Ascending aorta (tissue), 2 donors: ENCODE results near the gene ISM1. TPM values are rescaled to one million over a fixed set of nuclear protein-coding genes. Genes with fewer than 3 reads are reported as not detected.

Experiments used
- DNase-seq, 2 donors: peaks; one replicate each; pipeline ENCODE4 v3.0.0-alpha.2; 2019; ENCODE audit warnings: low spot score in 2 of 2
- H3K27ac ChIP-seq, 2 donors: fragments of 200-600 bp; sonication (generic); one replicate each; pipeline ENCODE4 v1.5.1; 2016 to 2017; ENCODE audit warnings: mild to moderate bottlenecking in 1 of 2
- H3K27me3 ChIP-seq: fragments of 200-600 bp; sonication (generic); one replicate; pipeline ENCODE4 v1.5.1; 2017
- H3K36me3 ChIP-seq, 2 donors: fragments of 200-600 bp; sonication (generic); one replicate each; pipeline ENCODE4 v1.5.1; 2016
- H3K4me1 ChIP-seq, 2 donors: fragments of 200-600 bp; sonication (generic); one replicate each; pipeline ENCODE4 v1.5.1; 2016 to 2017; ENCODE audit warnings: mild to moderate bottlenecking in 1 of 2
- H3K4me3 ChIP-seq, 2 donors: fragments of 200-600 bp; sonication (generic); one replicate each; pipeline ENCODE4 v1.5.1; 2016 to 2017; ENCODE audit warnings: mild to moderate bottlenecking in 1 of 2
- H3K9me3 ChIP-seq, 2 donors: fragments of 200-600 bp; sonication (generic); one replicate each; pipeline ENCODE4 v1.5.1; 2016
- CTCF ChIP-seq, 3 experiments: fragments of 200-600 bp in 2 of 3; fragments of 450-650 bp in 1 of 3; sonication (generic) in 2 of 3; IDR thresholded peaks; one replicate each; pipeline ENCODE4 v1.5.1; 2016 to 2019; ENCODE audit warnings: antibody characterized with exemption in 3 of 3, mild to moderate bottlenecking in 1 of 3, moderate library complexity in 1 of 3
- intact Hi-C: fragments of 100-400 bp; cut with DNase I; formaldehyde crosslinking; loops from one replicate; pipeline ENCODE4 v1.15.1; 2023
- total RNA-seq: library from RNA; depleted of rRNA; stranded (reverse); fragments of >200 nt; gene quantifications from one replicate; pipeline ENCODE4 v1.1.0, GENCODE V29; 2016

Gene ISM1
- total RNA-seq, 1 donor from 2014 or later: 60.1 TPM

DNA sequence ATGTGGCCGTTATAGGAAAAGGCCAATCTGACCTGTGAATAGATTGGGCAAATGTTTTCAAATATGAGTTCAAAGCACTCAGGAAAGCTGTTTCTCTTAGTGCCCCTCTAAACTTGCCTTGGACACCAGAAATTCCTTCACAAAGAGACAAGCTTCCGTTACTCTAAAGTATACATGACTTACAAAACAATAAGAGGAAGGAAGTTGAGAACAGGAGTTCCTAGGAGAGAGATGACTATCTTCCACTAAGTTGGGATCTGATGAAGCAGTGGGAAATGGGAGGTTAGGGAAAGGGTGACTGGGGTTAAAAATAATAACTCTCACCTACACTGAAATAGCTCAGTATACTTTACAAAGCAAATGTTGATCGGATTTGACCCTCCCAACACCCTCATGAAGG lies 50.0 kb downstream of the ISM1 start:
- intact Hi-C loops: no loop called here
- no peaks in the 10 kb centered on the region for H3K27me3 ChIP-seq
- no peak overlapping the region for H3K4me3 ChIP-seq
- no peak for DNase-seq
- H3K36me3 ChIP-seq: peaks cover 0 to 5% of the 10 kb centered on the region in 2 donors
- no peak for TF ChIP-seq CTCF (IDR thresholded peaks at IDR 0.05)
- no peaks in the 10 kb centered on the region for H3K9me3 ChIP-seq
- H3K27ac ChIP-seq: no peak overlapping the region
- peaks cover 0 to 2% of the 10 kb centered on the region in 2 donors for H3K4me1 ChIP-seq

DNA sequence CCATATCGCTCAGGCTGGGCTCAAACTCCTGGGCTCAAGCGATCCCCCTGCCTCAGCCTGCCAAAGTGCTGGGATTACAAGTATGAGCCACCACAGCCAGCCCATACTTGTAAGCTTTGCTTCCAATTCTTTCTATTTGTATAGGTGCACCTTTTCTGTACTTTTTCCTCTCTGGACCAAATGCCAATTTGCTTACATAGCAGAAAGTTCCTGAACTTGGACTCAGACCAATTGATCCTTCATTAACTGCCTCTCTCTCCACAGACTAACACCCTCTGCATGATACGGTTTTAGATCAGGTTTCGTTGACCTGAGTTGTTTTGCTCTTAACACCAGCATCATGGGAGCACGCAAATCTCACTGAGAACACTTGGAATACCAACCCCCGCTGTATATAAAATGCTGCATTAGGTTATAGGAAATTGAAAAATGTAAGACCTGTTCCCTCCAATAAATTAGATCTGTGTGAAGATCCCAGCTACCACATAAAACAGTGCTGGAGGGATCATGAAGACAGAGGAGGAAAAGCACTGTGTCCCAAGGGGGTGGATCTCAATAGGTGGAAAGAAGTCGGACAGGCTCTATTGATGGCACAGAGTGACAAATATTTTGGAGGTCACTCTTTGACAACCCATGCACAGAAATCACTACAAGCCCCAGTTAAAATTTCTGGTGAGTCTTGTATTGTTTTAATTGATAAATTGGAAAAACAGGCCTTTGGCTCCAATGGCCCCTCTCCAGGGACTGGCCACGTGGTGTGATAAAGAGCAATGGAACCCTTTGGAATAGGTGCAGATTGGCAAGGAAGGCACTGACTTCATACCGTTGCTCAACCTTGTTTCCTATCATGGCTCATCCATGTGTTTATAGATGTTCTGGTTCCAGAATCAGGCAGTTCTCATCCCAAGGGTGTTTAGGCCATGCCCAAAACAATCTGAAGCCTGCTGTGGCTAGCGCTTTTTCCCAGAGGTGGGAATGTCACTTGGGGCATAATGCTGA lies 51.2 kb downstream of the ISM1 start:
- H3K27me3 ChIP-seq: no peaks in the 10 kb centered on the region
- no peaks in the 10 kb centered on the region for H3K9me3 ChIP-seq
- TF ChIP-seq CTCF (IDR thresholded peaks at IDR 0.05): no peak
- peaks cover 0 to 2% of the 10 kb centered on the region in 2 donors for H3K4me1 ChIP-seq
- no peak overlapping the region for H3K27ac ChIP-seq
- intact Hi-C loops: no loop called here
- peaks cover 0 to 5% of the 10 kb centered on the region in 2 donors for H3K36me3 ChIP-seq
- no peak overlapping the region for H3K4me3 ChIP-seq
- no peak for DNase-seq

DNA sequence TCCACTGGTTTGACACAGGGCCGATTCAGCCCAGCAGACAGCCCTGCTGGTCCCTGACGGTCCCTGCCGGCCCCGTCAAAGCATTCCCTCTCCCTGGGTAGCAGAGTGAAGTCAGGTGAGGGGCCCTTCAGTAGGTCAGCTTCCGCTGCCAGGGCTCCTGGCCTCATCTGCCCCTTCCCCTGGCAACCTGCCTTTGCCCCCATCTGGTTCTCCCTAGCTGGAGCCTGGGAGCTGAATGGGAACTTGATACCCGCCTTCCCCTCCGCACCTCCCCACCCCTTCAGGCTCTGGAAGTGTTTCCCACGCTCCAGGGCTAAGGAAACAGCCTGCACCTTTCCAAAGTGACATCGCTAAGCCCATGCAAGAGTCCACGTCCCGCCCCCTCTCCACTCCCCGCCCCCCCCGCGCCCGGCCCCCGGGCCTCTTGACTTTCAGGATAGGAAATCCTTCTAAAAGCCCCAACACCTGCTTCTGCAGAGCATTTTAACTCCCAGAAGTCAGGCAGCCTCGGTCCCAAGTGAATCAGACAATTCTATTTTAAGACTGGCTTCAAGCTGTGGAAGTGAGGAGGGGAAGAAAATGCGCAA lies 53.3 kb downstream of the ISM1 start:
- no peaks in the 10 kb centered on the region for H3K9me3 ChIP-seq
- peaks cover 0 to 2% of the 10 kb centered on the region in 2 donors for H3K4me1 ChIP-seq
- no peaks in the 10 kb centered on the region for H3K27me3 ChIP-seq
- H3K4me3 ChIP-seq: peak overlapping the region in 1 of 2 donors; percentile 26
- intact Hi-C loops: no loop called here
- peaks cover 0 to 5% of the 10 kb centered on the region in 2 donors for H3K36me3 ChIP-seq
- no peak for TF ChIP-seq CTCF (IDR thresholded peaks at IDR 0.05)
- DNase-seq: no peak
- peak overlapping the region in 1 of 2 donors; percentile 2 for H3K27ac ChIP-seq

DNA sequence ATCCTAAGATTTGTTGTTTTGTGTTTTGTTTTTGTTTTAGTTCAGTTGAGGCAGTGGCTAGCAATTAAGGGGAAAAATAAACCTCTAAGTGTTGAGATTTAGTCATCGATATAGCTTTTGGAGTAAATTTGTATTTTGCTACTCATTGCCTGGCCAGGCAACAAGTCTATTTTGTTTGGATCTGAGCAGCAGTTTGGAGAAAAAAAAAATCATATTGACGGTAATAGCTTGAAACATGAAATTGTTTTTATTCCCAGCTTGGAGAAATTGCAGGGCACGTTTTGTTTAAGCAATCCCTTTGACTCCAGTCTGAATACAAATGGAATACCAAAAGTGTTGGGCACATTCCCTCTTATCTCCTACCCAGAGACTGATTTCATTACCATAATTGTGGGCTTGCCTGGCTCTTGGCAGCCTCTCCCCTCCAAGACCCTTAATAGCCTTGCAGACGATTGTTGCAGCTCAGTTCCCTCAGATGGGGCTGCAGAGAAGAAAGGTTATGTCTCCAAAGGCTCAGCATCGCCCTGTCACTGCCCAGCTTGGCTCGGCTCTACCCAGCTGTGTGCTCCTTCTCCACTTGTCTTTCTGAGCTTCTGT lies 56.0 kb downstream of the ISM1 start:
- H3K27ac ChIP-seq: peak overlapping the region; percentile 13 to 31
- peaks cover 0 to 8% of the 10 kb centered on the region in 2 donors for H3K36me3 ChIP-seq
- DNase-seq: no peak
- no peak for TF ChIP-seq CTCF (IDR thresholded peaks at IDR 0.05)
- H3K4me1 ChIP-seq: peaks cover 0 to 2% of the 10 kb centered on the region in 2 donors
- no peaks in the 10 kb centered on the region for H3K27me3 ChIP-seq
- intact Hi-C loops: no loop called here
- H3K4me3 ChIP-seq: no peak overlapping the region
- H3K9me3 ChIP-seq: no peaks in the 10 kb centered on the region

- no peaks in the 10 kb centered on the region for H3K9me3 ChIP-seq
- no peak for DNase-seq
- no peak for TF ChIP-seq CTCF (IDR thresholded peaks at IDR 0.05)
- H3K27me3 ChIP-seq: no peaks in the 10 kb centered on the region
- H3K4me1 ChIP-seq: peaks cover 0 to 2% of the 10 kb centered on the region in 2 donors
- peak overlapping the region in 1 of 2 donors; percentile 31 for H3K27ac ChIP-seq
- intact Hi-C loops: no loop called here
- H3K36me3 ChIP-seq: peaks cover 0 to 4% of the 10 kb centered on the region in 2 donors
- H3K4me3 ChIP-seq: no peak overlapping the region
These were observed 56.7 kb downstream of the ISM1 start for GRCh38 chr20:13277663-13278295.
